ENCODE measurements around the gene TDRD12.

GRCh38 chr19:32735936-32736335, 16.4 kb downstream of the TDRD12 start:
- no peak for TF ChIP-seq CTCF (IDR thresholded peaks at IDR 0.05)
- TF ChIP-seq POLR2A (IDR thresholded peaks at IDR 0.05) = no peak
- TF ChIP-seq EP300 (IDR thresholded peaks at IDR 0.05; ENCODE audit: low read depth) = no peak
